H9 (cell line): ENCODE results near the gene SLF1. TPM values are rescaled to one million over a fixed set of nuclear protein-coding genes. Genes with fewer than 3 reads are reported as not detected.

ENCODE experiments used
- DNase-seq: peaks from one replicate; pipeline ENCODE4 v3.0.0-alpha.2; 2017
- H2AFZ ChIP-seq: one replicate; pipeline ENCODE4 v1.6.1; 2013; ENCODE audit warnings: mild to moderate bottlenecking, low read length, control low read depth, moderate library complexity
- H2AK5ac ChIP-seq: 2 replicates; pipeline ENCODE4 v1.6.1; 2013; ENCODE audit warnings: low read length, control low read depth, mixed read lengths; ENCODE audit not compliant: insufficient read length
- H2BK120ac ChIP-seq: one replicate; pipeline ENCODE4 v1.6.1; 2013; ENCODE audit warnings: low read depth, mild to moderate bottlenecking, low read length, control low read depth, inconsistent platforms; ENCODE audit not compliant: poor library complexity, severe bottlenecking
- H2BK12ac ChIP-seq: 2 replicates; pipeline ENCODE4 v1.6.1; 2013; ENCODE audit warnings: low read length, control low read depth, mixed read lengths, low read depth; ENCODE audit not compliant: insufficient read length
- H2BK15ac ChIP-seq: 2 replicates; pipeline ENCODE4 v1.6.1; 2013; ENCODE audit warnings: low read depth, low read length, control low read depth
- H2BK20ac ChIP-seq: one replicate; pipeline ENCODE4 v1.6.1; 2013; ENCODE audit warnings: low read depth, mild to moderate bottlenecking, low read length, control low read depth, inconsistent platforms; ENCODE audit not compliant: poor library complexity, severe bottlenecking
- H2BK5ac ChIP-seq: 2 replicates; pipeline ENCODE4 v1.6.1; 2013; ENCODE audit warnings: low read length, control low read depth, mixed read lengths; ENCODE audit not compliant: insufficient read length
- H3K14ac ChIP-seq: 2 replicates; pipeline ENCODE4 v1.6.1; 2013; ENCODE audit warnings: low read length, control low read depth; ENCODE audit not compliant: insufficient read depth
- H3K18ac ChIP-seq: 2 replicates; pipeline ENCODE4 v1.6.1; 2013; ENCODE audit warnings: low read depth, mild to moderate bottlenecking, mixed read lengths, low read length, control low read depth; ENCODE audit not compliant: insufficient read length
- H3K23ac ChIP-seq: 2 replicates; pipeline ENCODE4 v1.6.1; 2013; ENCODE audit warnings: low read length, control low read depth, mixed read lengths, low read depth; ENCODE audit not compliant: insufficient read length
- H3K23me2 ChIP-seq: 2 replicates; pipeline ENCODE4 v1.6.1; 2013; ENCODE audit warnings: low read depth, mild to moderate bottlenecking, mixed read lengths, low read length, control low read depth; ENCODE audit not compliant: insufficient read length, poor library complexity, severe bottlenecking
- H3K27ac ChIP-seq: 2 replicates; pipeline ENCODE4 v1.5.1; 2013; ENCODE audit warnings: low read length, control low read depth, mixed read lengths, low read depth; ENCODE audit not compliant: insufficient read length
- H3K27me3 ChIP-seq: 2 replicates; pipeline ENCODE4 v1.6.1; 2013; ENCODE audit warnings: low read length, control low read depth, inconsistent platforms; ENCODE audit not compliant: insufficient read depth
- H3K4ac ChIP-seq: 2 replicates; pipeline ENCODE4 v1.6.1; 2013; ENCODE audit warnings: low read depth, mild to moderate bottlenecking, control low read depth, inconsistent platforms, low read length, moderate library complexity
- H3K4me1 ChIP-seq: 2 replicates; pipeline ENCODE4 v1.6.1; 2013; ENCODE audit warnings: low read length, control low read depth, inconsistent platforms; ENCODE audit not compliant: insufficient read depth
- H3K4me2 ChIP-seq: 2 replicates; pipeline ENCODE4 v1.6.1; 2013; ENCODE audit warnings: low read length, control low read depth, mixed read lengths; ENCODE audit not compliant: insufficient read length, insufficient read depth
- H3K56ac ChIP-seq: 2 replicates; pipeline ENCODE4 v1.6.1; 2013; ENCODE audit warnings: low read depth, mild to moderate bottlenecking, mixed read lengths, low read length, control low read depth; ENCODE audit not compliant: insufficient read length
- H3K79me1 ChIP-seq: 2 replicates; pipeline ENCODE4 v1.6.1; 2013; ENCODE audit warnings: low read depth, mild to moderate bottlenecking, moderate library complexity, low read length, control low read depth, inconsistent platforms; ENCODE audit not compliant: insufficient read depth, poor library complexity, severe bottlenecking
- H3K79me2 ChIP-seq: 2 replicates; pipeline ENCODE4 v1.6.1; 2013; ENCODE audit warnings: low read length, control low read depth, inconsistent platforms; ENCODE audit not compliant: insufficient read depth
- H3K9ac ChIP-seq: 2 replicates; pipeline ENCODE4 v1.6.1; 2013; ENCODE audit warnings: low read length, control low read depth, mixed read lengths; ENCODE audit not compliant: insufficient read length; ENCODE audit errors: extremely low read depth
- H3K9me3 ChIP-seq: one replicate; pipeline ENCODE4 v1.6.1; 2013; ENCODE audit warnings: low read depth, low read length, inconsistent platforms; ENCODE audit not compliant: control insufficient read depth
- H3T11ph ChIP-seq: one replicate; pipeline ENCODE4 v1.6.1; 2013; ENCODE audit warnings: mild to moderate bottlenecking, low read length, control low read depth, inconsistent platforms
- H4K20me1 ChIP-seq: one replicate; pipeline ENCODE4 v1.6.1; 2013; ENCODE audit not compliant: control insufficient read depth, insufficient read length, insufficient read depth
- H4K5ac ChIP-seq: 2 replicates; pipeline ENCODE4 v1.6.1; 2013; ENCODE audit warnings: low read depth, mild to moderate bottlenecking, mixed read lengths, low read length, control low read depth; ENCODE audit not compliant: insufficient read length
- H4K8ac ChIP-seq: replicated peaks from 2 replicates; pipeline ENCODE4 v1.6.1; 2013; ENCODE audit warnings: low read length, control low read depth, mixed read lengths, low read depth; ENCODE audit not compliant: insufficient read length
- H4K91ac ChIP-seq: 2 replicates; pipeline ENCODE4 v1.6.1; 2013; ENCODE audit warnings: low read depth, mild to moderate bottlenecking, moderate library complexity, mixed read lengths, low read length, control low read depth; ENCODE audit not compliant: insufficient read length
- H3K27ac Mint-ChIP-seq, 3 experiments: 2 replicates in 2 of 3; 3 replicates in 1 of 3; pipeline ENCODE4 v1.8.0; 2020 to 2021; ENCODE audit warnings: mixed read lengths in 3 of 3, mild to moderate bottlenecking in 1 of 3, moderate library complexity in 1 of 3
- H3K27me3 Mint-ChIP-seq: 2 replicates; pipeline ENCODE4 v1.8.0; 2021; ENCODE audit warnings: low read depth, mild to moderate bottlenecking, moderate library complexity, mixed read lengths
- H3K36me3 Mint-ChIP-seq, 3 experiments: 2 replicates in 2 of 3; 3 replicates in 1 of 3; pipeline ENCODE4 v1.8.0; 2020 to 2021; ENCODE audit warnings: low read depth in 3 of 3, mixed read lengths in 3 of 3; ENCODE audit not compliant: insufficient read depth in 1 of 3
- H3K4me1 Mint-ChIP-seq, 2 experiments: 2 replicates each; pipeline ENCODE4 v1.8.0; 2020; ENCODE audit warnings: mixed read lengths in 2 of 2
- H3K4me3 Mint-ChIP-seq, 2 experiments: 2 replicates in 1 of 2; 3 replicates in 1 of 2; pipeline ENCODE4 v1.8.0; 2020 to 2021; ENCODE audit warnings: mild to moderate bottlenecking in 2 of 2, mixed read lengths in 2 of 2, moderate library complexity in 1 of 2
- H3K9me3 Mint-ChIP-seq, 2 experiments: 2 replicates in 1 of 2; 3 replicates in 1 of 2; pipeline ENCODE4 v1.8.0; 2020; ENCODE audit warnings: mild to moderate bottlenecking in 2 of 2, mixed read lengths in 2 of 2, moderate library complexity in 1 of 2
- WGBS: extraction: QIAGEN DNeasy Blood & Tissue Kit; methylation state at CpG from one replicate; pipeline ENCODE4 v1.1.7; 2013; ENCODE audit warnings: missing lambda C conversion rate, low lambda C conversion rate, mixed read lengths; ENCODE audit not compliant: insufficient read length; ENCODE audit errors: extremely low coverage; 5-methylcytosine and 5-hydroxymethylcytosine counted together
- total RNA-seq: library from RNA; stranded (reverse); gene quantifications from 2 replicates; pipeline ENCODE4 v1.2.1, GENCODE V29; 2021
- TF ChIP-seq, protein P1 (sequence below): fragments of 200-600 bp; sonication (generic); conservative IDR thresholded peaks from 3 replicates; pipeline ENCODE4 v1.8.0; 2021; ENCODE audit warnings: antibody characterized with exemption, mild to moderate bottlenecking

Gene SLF1
- total RNA-seq, 1 experiment from 2014 or later, result 12.5 TPM

DNA sequence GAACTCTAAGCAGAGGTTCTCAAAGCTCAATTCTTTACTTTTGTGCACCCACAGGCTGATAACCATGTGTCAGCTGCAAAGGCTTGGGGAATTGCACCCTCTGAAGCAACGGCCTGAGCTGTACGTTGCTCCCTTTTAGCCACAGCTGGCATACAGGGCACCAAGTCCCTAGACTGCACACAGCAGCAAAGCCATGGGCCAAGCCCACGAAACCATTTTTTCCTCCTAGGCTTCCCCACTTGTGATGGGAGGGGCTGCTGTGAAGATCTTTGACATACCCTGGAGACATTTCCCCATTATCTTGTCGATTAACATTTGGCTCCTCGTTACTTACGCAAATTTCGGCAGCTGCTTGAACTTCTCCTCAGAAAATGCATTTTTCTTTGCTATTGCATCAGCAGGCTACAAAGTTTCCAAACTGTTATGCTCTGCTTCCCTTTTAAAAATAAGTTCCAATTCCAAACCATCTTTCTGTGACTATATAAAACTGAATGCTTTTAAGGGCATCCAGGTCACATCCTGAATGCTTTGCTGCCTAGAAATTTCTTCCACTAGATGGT, 23.1 kb upstream of the SLF1 start:
- no peak overlapping the region for H3K18ac ChIP-seq
- H4K5ac ChIP-seq, result no peak overlapping the region
- no peak overlapping the region for H2BK5ac ChIP-seq
- Mint-ChIP-seq H3K27me3 (no peaks in the 10 kb centered on the region), H3K4me3 (no peak overlapping the region), H3K4me1 (no peaks in the 10 kb centered on the region), H3K36me3 (peaks cover 0 to 10% (median 2%) of the 10 kb centered on the region in 3 experiments; a peak in 3 of 7 replicates), H3K9me3 (no peaks in the 10 kb centered on the region; a peak in 1 of 5 replicates), H3K27ac (peak overlapping the region in 1 of 3 experiments; percentile 59; a peak in 1 of 7 replicates)
- no peak for DNase-seq
- no peak overlapping the region for H3T11ph ChIP-seq
- no peak overlapping the region for H3K9ac ChIP-seq
- H3K14ac ChIP-seq, result no peak overlapping the region
- no peak overlapping the region for H2BK12ac ChIP-seq
- H3K4ac ChIP-seq, result no peak overlapping the region
- no peak overlapping the region for H4K8ac ChIP-seq
- H2AFZ ChIP-seq, result no peak overlapping the region
- no peaks in the 10 kb centered on the region for H3K4me1 ChIP-seq
- no peak overlapping the region for H3K27ac ChIP-seq
- H3K23ac ChIP-seq, result no peak overlapping the region
- no peak overlapping the region for H2BK15ac ChIP-seq
- no peaks in the 10 kb centered on the region for H3K27me3 ChIP-seq
- H3K23me2 ChIP-seq, result no peaks in the 10 kb centered on the region
- no peak overlapping the region for H4K91ac ChIP-seq
- H3K4me2 ChIP-seq, result no peak overlapping the region
- no peak overlapping the region for H3K56ac ChIP-seq
- no CpG with 5 or more reads among the region's 7 CpGs for WGBS
- H2BK120ac ChIP-seq, result no peak overlapping the region
- no peak overlapping the region for H2AK5ac ChIP-seq
- no peaks in the 10 kb centered on the region for H3K79me1 ChIP-seq
- H3K9me3 ChIP-seq, result no peaks in the 10 kb centered on the region
- no peak overlapping the region for H2BK20ac ChIP-seq
- TF ChIP-seq, protein P1, sequence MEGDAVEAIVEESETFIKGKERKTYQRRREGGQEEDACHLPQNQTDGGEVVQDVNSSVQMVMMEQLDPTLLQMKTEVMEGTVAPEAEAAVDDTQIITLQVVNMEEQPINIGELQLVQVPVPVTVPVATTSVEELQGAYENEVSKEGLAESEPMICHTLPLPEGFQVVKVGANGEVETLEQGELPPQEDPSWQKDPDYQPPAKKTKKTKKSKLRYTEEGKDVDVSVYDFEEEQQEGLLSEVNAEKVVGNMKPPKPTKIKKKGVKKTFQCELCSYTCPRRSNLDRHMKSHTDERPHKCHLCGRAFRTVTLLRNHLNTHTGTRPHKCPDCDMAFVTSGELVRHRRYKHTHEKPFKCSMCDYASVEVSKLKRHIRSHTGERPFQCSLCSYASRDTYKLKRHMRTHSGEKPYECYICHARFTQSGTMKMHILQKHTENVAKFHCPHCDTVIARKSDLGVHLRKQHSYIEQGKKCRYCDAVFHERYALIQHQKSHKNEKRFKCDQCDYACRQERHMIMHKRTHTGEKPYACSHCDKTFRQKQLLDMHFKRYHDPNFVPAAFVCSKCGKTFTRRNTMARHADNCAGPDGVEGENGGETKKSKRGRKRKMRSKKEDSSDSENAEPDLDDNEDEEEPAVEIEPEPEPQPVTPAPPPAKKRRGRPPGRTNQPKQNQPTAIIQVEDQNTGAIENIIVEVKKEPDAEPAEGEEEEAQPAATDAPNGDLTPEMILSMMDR, result no peak
- H4K20me1 ChIP-seq, result no peaks in the 10 kb centered on the region
- no peaks in the 10 kb centered on the region for H3K79me2 ChIP-seq
